ENCODE data around the gene BET1L. TPM values are rescaled to one million over a fixed set of nuclear protein-coding genes. Genes with fewer than 3 reads are reported as not detected.

The BET1L gene
- total RNA-seq, 1 donor from 2014 or later = 15.2 TPM

- no peak for DNase-seq (ENCODE audit: low read depth)
- peak overlapping the region; percentile 99 for H3K4me3 ChIP-seq (ENCODE audit: low read depth, low read length)
- TF ChIP-seq, protein P1, sequence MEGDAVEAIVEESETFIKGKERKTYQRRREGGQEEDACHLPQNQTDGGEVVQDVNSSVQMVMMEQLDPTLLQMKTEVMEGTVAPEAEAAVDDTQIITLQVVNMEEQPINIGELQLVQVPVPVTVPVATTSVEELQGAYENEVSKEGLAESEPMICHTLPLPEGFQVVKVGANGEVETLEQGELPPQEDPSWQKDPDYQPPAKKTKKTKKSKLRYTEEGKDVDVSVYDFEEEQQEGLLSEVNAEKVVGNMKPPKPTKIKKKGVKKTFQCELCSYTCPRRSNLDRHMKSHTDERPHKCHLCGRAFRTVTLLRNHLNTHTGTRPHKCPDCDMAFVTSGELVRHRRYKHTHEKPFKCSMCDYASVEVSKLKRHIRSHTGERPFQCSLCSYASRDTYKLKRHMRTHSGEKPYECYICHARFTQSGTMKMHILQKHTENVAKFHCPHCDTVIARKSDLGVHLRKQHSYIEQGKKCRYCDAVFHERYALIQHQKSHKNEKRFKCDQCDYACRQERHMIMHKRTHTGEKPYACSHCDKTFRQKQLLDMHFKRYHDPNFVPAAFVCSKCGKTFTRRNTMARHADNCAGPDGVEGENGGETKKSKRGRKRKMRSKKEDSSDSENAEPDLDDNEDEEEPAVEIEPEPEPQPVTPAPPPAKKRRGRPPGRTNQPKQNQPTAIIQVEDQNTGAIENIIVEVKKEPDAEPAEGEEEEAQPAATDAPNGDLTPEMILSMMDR (conservative IDR thresholded peaks at IDR 0.05; ENCODE audit: low read depth, low read length) = no peak
Measured at GRCh38 chr11:205221-206001, 1.8 kb downstream of the BET1L start.

DNA sequence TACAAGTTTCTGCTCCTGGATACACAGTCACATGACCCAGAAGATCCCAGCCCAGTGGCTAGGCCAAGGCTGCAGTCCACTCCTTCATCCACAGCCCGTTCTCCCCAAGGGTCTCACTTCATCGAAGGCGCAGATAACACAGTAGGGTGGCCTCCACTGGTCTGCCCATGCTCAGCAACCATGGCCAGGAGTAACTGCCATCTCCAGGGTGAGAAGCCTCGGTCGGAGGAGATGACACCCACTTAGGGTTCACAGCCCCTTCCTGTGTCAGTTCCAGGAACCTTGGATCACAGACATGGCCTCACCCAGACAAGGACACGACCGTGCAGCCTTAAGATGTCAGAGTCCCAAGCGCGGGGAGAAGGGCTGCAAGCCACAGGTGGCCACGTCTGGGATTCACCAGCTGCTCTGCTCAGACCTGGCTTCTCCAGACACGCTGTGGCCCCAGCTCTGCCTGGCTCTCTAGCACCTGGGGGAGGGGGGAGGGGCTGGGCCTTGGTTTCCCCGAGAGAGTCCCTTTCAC lies 2.6 kb downstream of the BET1L start:
- DNase-seq (ENCODE audit: low read depth) = no peak
- TF ChIP-seq, protein P1 (conservative IDR thresholded peaks at IDR 0.05; ENCODE audit: low read depth, low read length) = no peak
- no peak overlapping the region for H3K4me3 ChIP-seq (ENCODE audit: low read depth, low read length)

DNA sequence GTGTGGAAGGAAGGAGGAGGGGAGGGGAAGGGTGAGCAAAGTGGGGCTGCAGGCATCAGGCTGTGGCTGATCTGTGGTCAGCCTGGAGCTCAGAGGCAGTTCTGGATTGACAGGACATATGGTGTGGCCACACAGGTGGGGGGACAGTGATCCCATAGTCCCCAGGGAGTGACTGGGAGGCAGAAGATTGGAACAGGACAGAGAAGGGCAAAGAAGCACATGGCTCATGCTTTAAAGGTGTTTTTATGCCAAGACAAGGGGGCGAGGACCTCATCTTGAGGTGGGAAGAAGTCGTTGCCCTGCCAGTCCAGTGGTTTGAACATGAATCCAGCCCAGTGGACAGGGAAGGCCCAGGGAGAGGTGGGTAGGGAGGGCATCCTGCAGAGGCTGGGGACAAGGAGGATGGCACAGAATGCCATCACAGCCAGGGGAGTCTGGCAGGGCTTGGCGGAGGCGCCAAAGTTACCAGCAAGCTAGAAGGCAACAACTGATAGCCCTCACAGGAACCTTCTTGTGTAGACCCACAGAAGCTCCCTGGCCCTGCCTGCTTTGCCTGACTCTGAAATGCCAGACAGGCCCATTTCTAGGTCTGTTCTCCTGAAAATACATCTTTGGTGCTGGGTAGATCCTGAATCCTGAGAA lies 3.1 kb downstream of the BET1L start:
- no peak for DNase-seq (ENCODE audit: low read depth)
- TF ChIP-seq, protein P1 (conservative IDR thresholded peaks at IDR 0.05; ENCODE audit: low read depth, low read length) = no peak
- no peak overlapping the region for H3K4me3 ChIP-seq (ENCODE audit: low read depth, low read length)

GRCh38 chr11:203056-203944 lies 3.9 kb downstream of the BET1L start:
- DNase-seq (ENCODE audit: low read depth) = no peak
- TF ChIP-seq, protein P1 (conservative IDR thresholded peaks at IDR 0.05; ENCODE audit: low read depth, low read length) = no peak
- H3K4me3 ChIP-seq (ENCODE audit: low read depth, low read length) = no peak overlapping the region

DNA sequence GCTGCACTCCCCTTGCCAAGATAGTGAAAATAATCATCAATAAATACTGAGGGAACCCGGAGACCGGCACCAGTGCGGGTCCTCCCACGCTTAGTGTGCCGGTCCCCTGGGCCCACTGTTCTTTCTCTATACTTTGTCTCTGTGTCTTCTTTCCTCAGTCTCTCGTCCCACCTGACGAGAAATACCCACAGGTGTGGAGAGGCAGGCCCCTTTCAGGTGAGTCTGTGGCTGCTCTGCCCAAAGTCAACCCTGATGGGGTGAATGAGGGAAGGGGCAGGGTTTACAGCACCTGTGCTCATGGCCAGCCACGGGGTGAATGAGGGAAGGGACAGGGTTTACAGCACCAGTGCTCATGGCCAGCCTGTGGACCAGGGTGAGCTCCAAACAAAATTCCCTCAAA lies 4.7 kb downstream of the BET1L start:
- TF ChIP-seq, protein P1 (conservative IDR thresholded peaks at IDR 0.05; ENCODE audit: low read depth, low read length) = no peak

GRCh38 chr11:201966-202365 lies 5.2 kb downstream of the BET1L start:
- TF ChIP-seq, protein P1 (conservative IDR thresholded peaks at IDR 0.05; ENCODE audit: low read depth, low read length) = no peak
- no peak for DNase-seq (ENCODE audit: low read depth)

More for the DNA sequence above, 4.7 kb downstream of the BET1L start:
- no peak overlapping the region for H3K4me3 ChIP-seq (ENCODE audit: low read depth, low read length)
- no peak for DNase-seq (ENCODE audit: low read depth)

More at GRCh38 chr11:201966-202365, 5.2 kb downstream of the BET1L start:
- H3K4me3 ChIP-seq (ENCODE audit: low read depth, low read length) = no peak overlapping the region
